ENCODE results near the gene ZFPL1.
"Not testable (repeated sequence)": the region's sequence is repeated elsewhere in the genome, so short reads cannot be mapped to it uniquely, and the experiment has no call there.

The ZFPL1 gene

GRCh38 chr11:65115361-65116082, 31.5 kb downstream of the ZFPL1 start:
- DNase-seq (ENCODE audit: low spot score), result no peak

DNA sequence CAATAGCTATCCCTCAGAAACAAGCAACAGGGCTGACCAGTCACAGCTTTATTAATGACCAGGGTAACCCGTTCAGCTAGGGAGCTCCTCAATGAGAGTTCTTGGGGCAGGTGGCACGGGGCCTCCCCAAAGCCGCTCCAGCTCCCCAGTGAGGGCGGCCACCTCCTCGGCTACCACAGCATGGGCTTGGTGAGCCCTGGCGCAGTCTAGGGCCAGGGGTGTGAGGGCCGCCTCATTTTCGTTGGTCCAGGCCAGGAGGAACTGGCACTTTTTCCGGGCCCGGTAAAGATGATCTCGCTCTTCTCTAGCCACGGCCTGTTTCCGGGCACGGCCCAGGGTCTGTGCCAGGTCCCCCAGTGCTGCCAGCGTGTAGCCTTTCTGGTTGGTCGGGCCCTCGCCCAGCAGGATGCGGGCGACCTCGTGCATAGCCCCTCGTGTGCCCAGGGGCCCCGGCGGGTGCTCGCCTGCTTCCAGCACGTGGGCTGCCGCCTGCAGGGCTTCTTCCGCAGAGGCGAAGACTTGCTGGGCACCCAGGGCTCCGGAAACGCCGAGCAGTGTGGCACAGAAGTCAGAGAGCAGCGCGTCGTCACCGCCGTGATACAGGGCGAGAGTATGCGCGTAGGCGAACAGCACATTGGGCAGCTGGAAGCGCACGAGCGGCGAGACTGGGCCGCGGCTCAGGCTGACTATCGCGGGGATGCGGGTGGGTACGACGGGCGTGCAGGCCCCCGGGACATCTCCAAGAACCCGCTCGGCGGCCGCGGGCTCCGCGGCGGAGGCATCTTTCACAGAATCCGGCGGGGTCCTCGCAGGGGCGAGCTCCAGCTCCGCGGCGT, 32.6 kb downstream of the ZFPL1 start:
- no peak for DNase-seq (ENCODE audit: low spot score)

GRCh38 chr11:65117206-65118096, 33.4 kb downstream of the ZFPL1 start, which contains the start of gene ZNHIT2:
Gene ZNHIT2, minus strand, starts transcription at chr11:65117701. Its CDS starts 48 bp downstream, at chr11:65117653.
- peak; percentile 99 for DNase-seq (ENCODE audit: low spot score)

GRCh38 chr11:65118097-65118837, 34.2 kb downstream of the ZFPL1 start:
- no peak for DNase-seq (ENCODE audit: low spot score)

- DNase-seq (ENCODE audit: low spot score), result not testable (repeated sequence)
Measured at GRCh38 chr11:65118891-65119669, 35.1 kb downstream of the ZFPL1 start.

GRCh38 chr11:65119670-65119995, 35.6 kb downstream of the ZFPL1 start:
- DNase-seq (ENCODE audit: low spot score), result no peak

GRCh38 chr11:65120831-65121230, 36.8 kb downstream of the ZFPL1 start:
- no peak for DNase-seq (ENCODE audit: low spot score)

DNA sequence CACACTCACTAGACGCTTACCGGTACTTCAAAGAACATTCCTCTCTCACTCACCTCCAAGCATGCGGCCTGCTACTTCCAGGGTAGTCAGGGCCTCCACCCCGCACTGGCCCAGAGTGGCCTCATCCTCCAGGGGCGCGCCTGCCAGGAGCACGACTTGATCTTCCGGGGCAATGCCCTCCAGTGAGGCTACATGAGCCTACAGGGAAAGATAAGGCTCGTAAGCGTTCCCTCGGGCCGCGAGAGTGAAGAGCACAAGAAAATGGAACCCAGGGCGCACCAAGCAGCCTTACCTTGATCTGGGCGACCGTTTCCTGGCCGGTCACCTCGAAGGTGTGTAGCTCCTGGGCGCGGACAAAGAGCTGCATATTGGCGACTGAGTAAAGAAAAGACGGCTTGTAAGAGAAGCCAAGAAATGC, 37.4 kb downstream of the ZFPL1 start:
- DNase-seq (ENCODE audit: low spot score), result no peak

GRCh38 chr11:65121865-65122696, 38.1 kb downstream of the ZFPL1 start, which contains the start of the genes FAU and MRPL49:
Gene FAU, minus strand, starts transcription at chr11:65122134. Its CDS starts 321 bp downstream, at chr11:65121813.
Gene MRPL49, plus strand, starts transcription at chr11:65122321. Its CDS starts 26 bp downstream, at chr11:65122347.
- peak; percentile 93 for DNase-seq (ENCODE audit: low spot score)

DNA sequence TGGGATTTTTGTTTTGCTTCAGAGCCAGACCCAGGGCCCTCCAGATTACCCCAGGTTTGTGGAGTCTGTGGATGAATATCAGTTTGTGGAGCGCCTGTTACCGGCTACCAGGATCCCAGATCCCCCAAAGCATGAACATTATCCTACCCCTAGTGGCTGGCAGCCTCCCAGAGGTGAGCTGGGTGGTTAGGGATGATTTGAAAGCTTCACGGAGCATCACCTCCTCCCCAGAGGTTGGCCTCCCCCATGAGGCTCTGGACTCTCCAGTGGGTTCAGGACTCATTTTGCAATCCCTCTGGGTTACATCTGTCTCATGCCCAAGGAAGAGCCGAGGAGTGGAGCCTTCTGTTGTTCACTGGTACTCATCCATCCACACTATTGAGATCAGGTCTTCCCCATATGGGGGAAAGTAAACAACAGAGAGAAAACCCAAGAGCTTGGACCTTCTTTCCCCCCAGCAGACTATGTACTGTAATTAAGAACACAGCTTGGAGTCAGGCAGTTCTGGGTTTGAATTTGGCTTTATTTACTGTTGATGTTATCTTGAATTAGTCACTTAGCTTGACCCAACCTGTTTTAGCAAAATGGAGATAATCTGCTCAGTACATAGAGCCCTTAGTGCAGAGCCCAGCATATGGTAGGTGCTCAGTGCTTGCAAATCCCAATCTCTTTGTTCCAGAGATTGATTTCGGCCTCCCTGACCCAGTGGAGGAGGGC, 40.6 kb downstream of the ZFPL1 start:
- DNase-seq (ENCODE audit: low spot score), result no peak

GRCh38 chr11:65125197-65126056, 41.4 kb downstream of the ZFPL1 start:
- DNase-seq (ENCODE audit: low spot score), result no peak

- no peak for DNase-seq (ENCODE audit: low spot score)
Measured at GRCh38 chr11:65126624-65127274, 42.7 kb downstream of the ZFPL1 start.

DNA sequence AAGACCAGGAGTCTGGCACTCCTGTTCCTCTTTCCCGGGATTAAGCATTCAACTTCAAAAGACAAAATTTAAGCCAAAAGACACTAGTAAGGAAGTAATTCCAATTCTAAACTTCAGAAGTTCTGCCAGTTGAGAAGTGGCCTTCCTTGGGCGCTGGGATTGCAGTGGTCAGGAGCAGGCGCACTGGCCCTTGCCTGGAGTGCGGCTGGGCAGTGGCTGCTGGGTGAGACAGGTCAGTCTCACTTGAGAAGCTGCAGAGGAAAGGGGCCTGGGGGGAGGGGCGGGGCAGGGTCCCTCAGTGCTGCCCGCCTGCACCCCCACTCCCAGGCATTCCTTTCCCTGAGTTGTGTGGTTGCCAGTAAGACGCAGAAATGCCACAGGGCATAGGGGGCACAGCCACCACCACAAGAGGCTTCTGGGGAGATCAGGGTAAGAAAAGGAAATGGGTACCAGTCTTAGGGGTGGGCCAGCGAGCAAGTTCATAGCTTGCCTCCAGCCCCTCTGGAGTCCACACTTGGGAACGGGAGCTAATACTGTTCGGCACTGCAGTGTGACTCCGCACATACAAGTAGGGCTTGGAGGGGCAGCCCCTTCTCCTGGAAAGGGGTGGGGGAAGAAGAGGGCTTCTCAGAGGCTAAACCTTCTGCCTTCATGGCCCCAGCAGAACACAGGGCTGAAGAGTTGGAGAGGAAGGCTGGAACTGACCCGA, 43.6 kb downstream of the ZFPL1 start:
- DNase-seq (ENCODE audit: low spot score), result no peak

GRCh38 chr11:65128182-65129145, 44.4 kb downstream of the ZFPL1 start:
- DNase-seq (ENCODE audit: low spot score), result no peak

GRCh38 chr11:65129649-65130441, 45.8 kb downstream of the ZFPL1 start:
- no peak for DNase-seq (ENCODE audit: low spot score)

Measured in globus pallidus (tissue), 1 donor.